Stimulated activated naive CD8-positive, alpha-beta T cell treated with anti-CD3 and anti-CD28 coated beads, Interleukin-15, Interleukin-2, amounts not matched to agents 100 ng/mL and 50 ng/mL, for 24 hours (primary cell): Measurements from ENCODE around the gene TPGS2.

Source experiments
- H3K27ac Mint-ChIP-seq: one replicate; pipeline ENCODE4 v1.8.0; 2021; ENCODE audit warnings: mild to moderate bottlenecking, mixed read lengths
- H3K27me3 Mint-ChIP-seq: one replicate; pipeline ENCODE4 v1.8.0; 2021; ENCODE audit warnings: mixed read lengths
- H3K36me3 Mint-ChIP-seq: one replicate; pipeline ENCODE4 v1.8.0; 2021; ENCODE audit warnings: low read depth, mixed read lengths
- H3K4me1 Mint-ChIP-seq: one replicate; pipeline ENCODE4 v1.8.0; 2021; ENCODE audit warnings: low read depth, mixed read lengths
- H3K4me3 Mint-ChIP-seq: one replicate; pipeline ENCODE4 v1.8.0; 2021; ENCODE audit warnings: mild to moderate bottlenecking, mixed read lengths
- H3K9me3 Mint-ChIP-seq: one replicate; pipeline ENCODE4 v1.8.0; 2021; ENCODE audit warnings: mixed read lengths

TPGS2 gene

DNA sequence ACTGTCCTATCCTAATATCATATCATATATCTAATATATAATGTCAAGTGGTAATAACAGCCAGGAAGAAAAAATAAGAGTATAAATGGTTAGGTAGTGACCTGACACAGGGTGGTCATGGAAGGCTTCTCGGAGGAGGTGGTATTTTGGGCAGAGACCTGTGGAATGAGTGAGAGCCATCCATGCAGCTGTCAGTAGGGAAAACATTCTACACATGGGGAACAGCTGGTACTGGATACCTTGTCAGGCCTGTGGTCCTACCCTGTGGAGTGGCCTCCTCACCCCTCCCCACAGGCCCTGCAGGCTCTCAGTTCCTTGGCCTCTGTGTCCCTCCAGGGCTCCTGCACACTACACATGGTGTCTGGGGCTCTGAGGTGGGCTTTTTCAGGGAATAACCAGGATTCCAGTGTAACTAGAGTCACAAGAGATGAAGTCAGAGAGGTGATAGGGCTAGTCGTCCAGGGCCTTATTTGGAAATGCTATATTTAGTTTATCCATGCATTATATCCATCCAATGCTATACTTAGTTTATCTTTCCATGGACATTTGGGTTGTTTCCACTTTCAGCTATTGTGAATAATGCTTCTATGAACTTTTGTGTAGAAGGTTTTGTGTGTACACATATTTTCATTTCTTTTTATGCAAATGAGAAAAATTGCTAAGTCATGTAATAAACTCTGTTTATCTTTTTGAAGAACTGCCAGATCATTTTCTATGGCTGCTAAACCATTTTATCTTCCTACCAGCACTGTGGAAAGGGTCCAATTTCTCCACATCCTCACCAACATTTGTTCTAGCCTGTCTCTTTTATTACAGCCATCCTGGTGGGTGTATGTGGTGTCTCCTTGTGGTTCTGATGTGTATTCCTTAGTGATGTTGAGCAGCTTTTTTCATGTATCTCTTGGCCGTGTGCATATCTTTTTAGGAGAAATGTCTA lies 75.6 kb downstream of the TPGS2 start:
- H3K9me3 Mint-ChIP-seq = no peaks in the 10 kb centered on the region
- H3K27me3 Mint-ChIP-seq = peaks cover 24% of the 10 kb centered on the region
- H3K36me3 Mint-ChIP-seq = no peaks in the 10 kb centered on the region
- no peak overlapping the region for H3K4me3 Mint-ChIP-seq
- no peaks in the 10 kb centered on the region for H3K4me1 Mint-ChIP-seq
- no peak overlapping the region for H3K27ac Mint-ChIP-seq

DNA sequence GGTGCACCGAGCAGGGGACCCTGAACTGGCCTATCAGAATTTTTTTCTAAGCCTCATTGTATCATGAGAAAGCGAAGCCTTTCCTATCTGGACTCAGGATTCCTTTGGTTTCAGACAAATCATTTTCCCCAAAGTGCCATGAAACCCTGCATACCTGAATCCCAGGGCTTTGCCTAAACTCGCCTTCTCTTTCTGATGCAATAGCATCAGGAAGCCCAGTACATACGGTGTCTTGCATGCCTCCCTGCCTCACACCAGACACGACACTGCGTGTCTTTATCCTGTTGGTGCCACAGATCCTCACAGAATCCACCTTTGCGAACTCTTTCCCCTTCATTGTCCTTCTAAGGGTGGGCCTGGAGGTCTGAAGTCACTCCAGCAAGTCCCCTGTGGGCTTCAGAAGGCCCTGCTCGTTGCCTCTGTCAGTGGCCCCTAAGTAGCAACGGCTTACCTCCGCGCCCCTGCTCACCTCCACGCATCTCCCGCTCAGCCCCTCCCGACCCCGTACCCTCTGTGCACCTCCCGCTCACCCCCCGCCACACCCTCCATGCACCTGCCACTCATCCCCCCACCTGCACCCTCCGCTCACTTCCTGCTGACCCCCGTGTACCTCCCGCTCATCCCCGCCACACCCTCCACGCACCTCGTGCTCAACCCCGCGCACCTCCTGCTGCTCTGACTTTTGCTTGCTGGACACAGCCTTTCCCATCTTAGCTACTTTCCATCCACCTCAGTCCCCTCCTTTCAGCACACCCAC lies 83.4 kb downstream of the TPGS2 start:
- no peak overlapping the region for H3K4me3 Mint-ChIP-seq
- no peaks in the 10 kb centered on the region for H3K4me1 Mint-ChIP-seq
- no peaks in the 10 kb centered on the region for H3K36me3 Mint-ChIP-seq
- no peaks in the 10 kb centered on the region for H3K9me3 Mint-ChIP-seq
- H3K27me3 Mint-ChIP-seq = peaks cover 12% of the 10 kb centered on the region
- no peak overlapping the region for H3K27ac Mint-ChIP-seq

DNA sequence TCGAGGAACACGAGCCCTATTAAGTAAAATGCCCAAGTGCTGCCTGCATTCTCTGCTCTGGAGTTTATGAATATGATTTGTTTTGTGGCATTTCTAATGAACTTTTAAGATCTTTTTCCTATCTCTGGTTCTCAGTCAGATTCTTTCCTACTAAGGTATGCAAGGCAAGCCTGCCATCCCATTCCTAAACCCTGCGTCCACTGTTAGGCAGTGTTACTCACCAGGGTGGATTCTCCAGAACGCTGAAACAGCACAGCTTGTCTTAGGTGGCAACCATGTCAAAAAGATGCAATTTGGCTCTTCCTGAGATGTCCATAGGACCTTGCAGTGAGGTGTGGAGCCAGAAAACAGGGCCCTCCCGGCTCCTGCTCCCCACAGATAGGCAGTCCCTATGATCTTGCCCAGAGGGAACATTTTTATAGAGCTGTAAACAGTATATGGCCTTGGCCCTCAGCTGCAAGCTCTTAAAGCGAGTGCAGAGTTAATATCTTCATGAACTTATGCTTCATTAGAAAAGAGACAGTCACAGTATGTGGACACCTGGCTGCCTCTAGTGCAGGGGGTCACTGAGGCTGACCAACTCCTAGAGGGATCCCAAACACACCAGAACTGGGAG lies 84.4 kb downstream of the TPGS2 start:
- H3K9me3 Mint-ChIP-seq = no peaks in the 10 kb centered on the region
- H3K36me3 Mint-ChIP-seq = no peaks in the 10 kb centered on the region
- no peak overlapping the region for H3K4me3 Mint-ChIP-seq
- H3K4me1 Mint-ChIP-seq = no peaks in the 10 kb centered on the region
- H3K27ac Mint-ChIP-seq = no peak overlapping the region
- H3K27me3 Mint-ChIP-seq = peaks cover 15% of the 10 kb centered on the region
